Neuronal stem cell (in vitro differentiated cells): Measurements from ENCODE around the gene SIRPD.

ENCODE experiments used
- DNase-seq: peaks from one replicate; pipeline ENCODE4 v3.0.0-alpha.2; 2013; ENCODE audit warnings: low spot score
- H2AFZ ChIP-seq: one replicate; pipeline ENCODE4 v1.6.1; 2013; ENCODE audit warnings: mild to moderate bottlenecking, low read length, inconsistent platforms
- H2AK5ac ChIP-seq: 2 replicates; pipeline ENCODE4 v1.6.1; 2013; ENCODE audit warnings: low read depth, mild to moderate bottlenecking, inconsistent platforms, low read length, moderate library complexity, mixed read lengths
- H2BK120ac ChIP-seq: 2 replicates; pipeline ENCODE4 v1.6.1; 2013; ENCODE audit warnings: low read depth, mild to moderate bottlenecking, inconsistent platforms, low read length, moderate library complexity, mixed read lengths
- H2BK12ac ChIP-seq: one replicate; pipeline ENCODE4 v1.6.1; 2013; ENCODE audit warnings: low read length, inconsistent platforms
- H2BK15ac ChIP-seq: 2 replicates; pipeline ENCODE4 v1.6.1; 2013; ENCODE audit warnings: mild to moderate bottlenecking, low read length, inconsistent platforms, mixed read lengths
- H2BK5ac ChIP-seq: one replicate; pipeline ENCODE4 v1.6.1; 2013; ENCODE audit warnings: inconsistent platforms, mild to moderate bottlenecking, low read length, moderate library complexity
- H3K14ac ChIP-seq: one replicate; pipeline ENCODE4 v1.6.1; 2013; ENCODE audit warnings: low read length, inconsistent platforms
- H3K18ac ChIP-seq: 2 replicates; pipeline ENCODE4 v1.6.1; 2013; ENCODE audit warnings: low read length, inconsistent platforms
- H3K23ac ChIP-seq: 2 replicates; pipeline ENCODE4 v1.6.1; 2013; ENCODE audit warnings: low read depth, mild to moderate bottlenecking, mixed read lengths, low read length, inconsistent platforms; ENCODE audit not compliant: poor library complexity
- H3K27ac ChIP-seq: replicated peaks from 3 replicates; pipeline ENCODE4 v1.5.1; 2013; ENCODE audit warnings: low read length, inconsistent platforms
- H3K27me3 ChIP-seq, 3 experiments: 2 replicates each; pipeline ENCODE4 v1.6.1; 2013; ENCODE audit warnings: low read length in 3 of 3, mild to moderate bottlenecking in 2 of 3, inconsistent platforms in 1 of 3, low read depth in 1 of 3, mixed read lengths in 1 of 3, moderate library complexity in 1 of 3; ENCODE audit not compliant: control insufficient read depth in 3 of 3, insufficient read depth in 3 of 3
- H3K36me3 ChIP-seq, 2 donors: replicated peaks in 1 of 2; 2 replicates each; pipeline ENCODE4 v1.6.1; 2013; ENCODE audit warnings: low read length in 2 of 2; ENCODE audit not compliant: control insufficient read depth in 2 of 2, insufficient read depth in 2 of 2
- H3K4ac ChIP-seq: 2 replicates; pipeline ENCODE4 v1.6.1; 2013; ENCODE audit warnings: inconsistent platforms, mild to moderate bottlenecking, low read length, moderate library complexity
- H3K4me1 ChIP-seq, 2 donors: 1 replicate in 1 of 2; 2 replicates in 1 of 2; pipeline ENCODE4 v1.6.1; 2013; ENCODE audit warnings: low read length in 2 of 2, low read depth in 1 of 2; ENCODE audit not compliant: control insufficient read depth in 2 of 2, insufficient read depth in 1 of 2
- H3K4me2 ChIP-seq: one replicate; pipeline ENCODE4 v1.6.1; 2013; ENCODE audit warnings: mild to moderate bottlenecking, low read length, inconsistent platforms; ENCODE audit not compliant: insufficient read depth, poor library complexity, severe bottlenecking
- H3K4me3 ChIP-seq, 2 donors: 2 replicates each; pipeline ENCODE4 v1.5.1; 2013; ENCODE audit warnings: low read length in 2 of 2, mild to moderate bottlenecking in 2 of 2, inconsistent platforms in 1 of 2, moderate library complexity in 1 of 2
- H3K79me1 ChIP-seq: one replicate; pipeline ENCODE4 v1.6.1; 2013; ENCODE audit warnings: low read depth, mild to moderate bottlenecking, inconsistent platforms, low read length, moderate library complexity
- H3K9ac ChIP-seq: one replicate; pipeline ENCODE4 v1.6.1; 2013; ENCODE audit warnings: mild to moderate bottlenecking, low read depth, low read length, inconsistent platforms; ENCODE audit not compliant: poor library complexity
- H3K9me3 ChIP-seq, 2 donors: replicated peaks in 1 of 2; 2 replicates each; pipeline versions ENCODE3 to v1.6.1; 2013; ENCODE audit warnings: low read length in 2 of 2, mild to moderate bottlenecking in 2 of 2, inconsistent platforms in 1 of 2, low read depth in 1 of 2, mixed read lengths in 1 of 2, moderate library complexity in 1 of 2; ENCODE audit not compliant: control insufficient read depth in 2 of 2, insufficient read depth in 1 of 2
- H4K8ac ChIP-seq: one replicate; pipeline ENCODE4 v1.6.1; 2013; ENCODE audit warnings: low read depth, mild to moderate bottlenecking, inconsistent platforms, low read length, moderate library complexity
- H4K91ac ChIP-seq: one replicate; pipeline ENCODE4 v1.6.1; 2013; ENCODE audit warnings: low read length, low read depth, mild to moderate bottlenecking, inconsistent platforms; ENCODE audit not compliant: poor library complexity
- WGBS, 2 donors: extraction: QIAGEN DNeasy Blood & Tissue Kit; methylation state at CpG; one replicate each; pipeline ENCODE4 v1.1.7; 2013; ENCODE audit warnings: missing lambda C conversion rate in 2 of 2, mixed read lengths in 1 of 2; ENCODE audit not compliant: insufficient read length in 2 of 2, insufficient replicate concordance in 1 of 2; ENCODE audit errors: extremely low coverage in 2 of 2; 5-methylcytosine and 5-hydroxymethylcytosine counted together

Gene SIRPD

GRCh38 chr20:1563598-1563997 is 6.1 kb upstream of the SIRPD start:
- H3K14ac ChIP-seq = no peak overlapping the region
- H2BK15ac ChIP-seq = no peak overlapping the region
- DNase-seq = no peak
- no CpG with 5 or more reads among the region's 2 CpGs for WGBS, 2 donors
- no peak overlapping the region for H3K4me3 ChIP-seq
- no peaks in the 10 kb centered on the region for H3K79me1 ChIP-seq
- no peak overlapping the region for H2BK12ac ChIP-seq
- no peaks in the 10 kb centered on the region for H3K9me3 ChIP-seq
- no peak overlapping the region for H3K4ac ChIP-seq
- no peak overlapping the region for H3K18ac ChIP-seq
- H3K4me2 ChIP-seq = no peak overlapping the region
- peaks cover 0 to 2% of the 10 kb centered on the region in 2 donors for H3K4me1 ChIP-seq
- H2AFZ ChIP-seq = no peak overlapping the region
- H3K9ac ChIP-seq = no peak overlapping the region
- H2AK5ac ChIP-seq = no peak overlapping the region
- no peak overlapping the region for H3K23ac ChIP-seq
- no peak overlapping the region for H2BK5ac ChIP-seq
- H2BK120ac ChIP-seq = no peak overlapping the region
- H4K91ac ChIP-seq = no peak overlapping the region
- no peak overlapping the region for H3K27ac ChIP-seq
- no peak overlapping the region for H4K8ac ChIP-seq
- no peaks in the 10 kb centered on the region for H3K36me3 ChIP-seq
- peaks cover 0 to 5% (median 0%) of the 10 kb centered on the region in 3 experiments for H3K27me3 ChIP-seq

- H2BK5ac ChIP-seq = no peak overlapping the region
- H3K23ac ChIP-seq = no peak overlapping the region
- H2BK15ac ChIP-seq = no peak overlapping the region
- H4K8ac ChIP-seq = no peak overlapping the region
- H2BK120ac ChIP-seq = no peak overlapping the region
- no peak overlapping the region for H3K18ac ChIP-seq
- no peak overlapping the region for H3K9ac ChIP-seq
- no peak overlapping the region for H3K4me3 ChIP-seq
- no peak for DNase-seq
- no peak overlapping the region for H4K91ac ChIP-seq
- H3K27ac ChIP-seq = no peak overlapping the region
- H2AFZ ChIP-seq = no peak overlapping the region
- no peaks in the 10 kb centered on the region for H3K9me3 ChIP-seq
- no peak overlapping the region for H2BK12ac ChIP-seq
- no peak overlapping the region for H3K4me2 ChIP-seq
- no peaks in the 10 kb centered on the region for H3K27me3 ChIP-seq
- H2AK5ac ChIP-seq = no peak overlapping the region
- WGBS, 2 donors = no CpG with 5 or more reads among the region's 2 CpGs
- no peaks in the 10 kb centered on the region for H3K36me3 ChIP-seq
- peaks cover 0 to 2% of the 10 kb centered on the region in 2 donors for H3K4me1 ChIP-seq
- no peak overlapping the region for H3K14ac ChIP-seq
- H3K4ac ChIP-seq = no peak overlapping the region
- no peaks in the 10 kb centered on the region for H3K79me1 ChIP-seq
These were observed 5.1 kb upstream of the SIRPD start for GRCh38 chr20:1562622-1563021.

- no peak overlapping the region for H4K91ac ChIP-seq
- no peaks in the 10 kb centered on the region for H3K79me1 ChIP-seq
- H3K14ac ChIP-seq = no peak overlapping the region
- H2BK5ac ChIP-seq = no peak overlapping the region
- H3K9ac ChIP-seq = no peak overlapping the region
- no peak overlapping the region for H3K4ac ChIP-seq
- H3K18ac ChIP-seq = no peak overlapping the region
- H2BK12ac ChIP-seq = no peak overlapping the region
- H2AFZ ChIP-seq = no peak overlapping the region
- H3K4me1 ChIP-seq = no peaks in the 10 kb centered on the region
- H2BK120ac ChIP-seq = no peak overlapping the region
- H3K27me3 ChIP-seq = no peaks in the 10 kb centered on the region
- H3K9me3 ChIP-seq = no peaks in the 10 kb centered on the region
- no CpG with 5 or more reads among the region's 2 CpGs for WGBS, 2 donors
- DNase-seq = no peak
- H3K4me3 ChIP-seq = no peak overlapping the region
- no peak overlapping the region for H3K4me2 ChIP-seq
- H2BK15ac ChIP-seq = no peak overlapping the region
- H3K27ac ChIP-seq = no peak overlapping the region
- H2AK5ac ChIP-seq = no peak overlapping the region
- no peaks in the 10 kb centered on the region for H3K36me3 ChIP-seq
- no peak overlapping the region for H4K8ac ChIP-seq
- no peak overlapping the region for H3K23ac ChIP-seq
These were observed 3.8 kb upstream of the SIRPD start for GRCh38 chr20:1561350-1561749.

GRCh38 chr20:1555952-1556351 is 1.6 kb downstream of the SIRPD start:
- Histone ChIP-seq H4K8ac (no peak overlapping the region), H3K9me3 (no peaks in the 10 kb centered on the region), H3K27ac (no peak overlapping the region), H2BK12ac (no peak overlapping the region), H2BK120ac (no peak overlapping the region), H3K79me1 (no peaks in the 10 kb centered on the region), H3K4me2 (no peak overlapping the region), H3K36me3 (no peaks in the 10 kb centered on the region), H2AK5ac (no peak overlapping the region), H3K14ac (no peak overlapping the region), H3K9ac (no peak overlapping the region), H2BK15ac (no peak overlapping the region), H3K23ac (no peak overlapping the region), H2AFZ (no peak overlapping the region), H3K4me3 (no peak overlapping the region), H3K27me3 (no peaks in the 10 kb centered on the region), H2BK5ac (no peak overlapping the region), H4K91ac (no peak overlapping the region), H3K18ac (no peak overlapping the region), H3K4ac (no peak overlapping the region), H3K4me1 (no peaks in the 10 kb centered on the region)
- DNase-seq = no peak
